Fibroblast of skin of scalp (primary cell): ENCODE measurements around the gene PLEKHO2.

Source experiments
- DNase-seq: peaks from one replicate; pipeline ENCODE4 v3.0.0-alpha.2; 2013

PLEKHO2 gene

GRCh38 chr15:64915518-64916227, 74.0 kb downstream of the PLEKHO2 start:
- DNase-seq: no peak

DNA sequence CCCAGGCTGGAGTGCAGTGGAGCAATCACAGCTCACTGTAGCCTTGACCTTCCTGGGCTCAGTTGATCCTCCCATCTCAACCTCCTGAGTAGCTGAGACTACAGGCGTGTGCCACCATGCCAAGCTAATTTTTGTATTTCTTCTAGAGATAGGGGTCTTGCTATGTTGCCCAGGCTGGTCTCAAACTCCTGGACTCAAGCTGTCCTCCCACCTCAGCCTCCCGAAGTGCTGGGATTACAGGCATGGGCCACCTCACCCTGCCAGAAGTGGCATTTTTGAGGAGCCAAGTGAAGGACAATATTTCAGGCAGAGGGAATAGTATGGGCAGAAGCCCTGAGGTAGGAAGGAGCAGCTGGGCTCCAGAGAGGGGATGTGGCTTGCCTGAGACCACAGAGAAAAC, 74.7 kb downstream of the PLEKHO2 start:
- no peak for DNase-seq

DNA sequence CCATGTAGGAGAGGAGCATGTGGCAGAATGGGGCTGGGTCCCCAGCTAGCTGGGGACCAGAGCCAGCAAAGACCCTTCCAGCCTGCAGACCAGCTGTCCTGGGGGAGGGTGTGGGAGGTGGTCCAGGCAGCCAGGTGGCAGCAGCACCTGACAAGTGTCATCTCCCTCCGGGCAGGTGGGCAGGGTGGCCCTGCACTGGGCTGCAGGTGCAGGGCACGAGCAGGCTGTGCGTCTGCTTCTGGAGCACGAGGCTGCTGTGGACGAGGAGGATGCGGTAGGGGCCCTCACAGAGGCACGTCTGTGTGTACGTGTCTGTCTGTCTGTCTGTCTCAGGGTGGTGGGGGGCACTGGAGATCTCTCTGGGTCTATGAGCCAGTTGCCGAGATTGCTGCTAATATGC, 75.5 kb downstream of the PLEKHO2 start:
- no peak for DNase-seq
